ENCODE results near the gene DNAAF3. TPM values are rescaled to one million over a fixed set of nuclear protein-coding genes. Genes with fewer than 3 reads are reported as not detected.
"Not testable (repeated sequence)": the region's sequence is repeated elsewhere in the genome, so short reads cannot be mapped to it uniquely, and the experiment has no call there.

DNAAF3 gene
- total and polyA plus RNA-seq, 5 donors from 2014 or later, result not detected

DNA sequence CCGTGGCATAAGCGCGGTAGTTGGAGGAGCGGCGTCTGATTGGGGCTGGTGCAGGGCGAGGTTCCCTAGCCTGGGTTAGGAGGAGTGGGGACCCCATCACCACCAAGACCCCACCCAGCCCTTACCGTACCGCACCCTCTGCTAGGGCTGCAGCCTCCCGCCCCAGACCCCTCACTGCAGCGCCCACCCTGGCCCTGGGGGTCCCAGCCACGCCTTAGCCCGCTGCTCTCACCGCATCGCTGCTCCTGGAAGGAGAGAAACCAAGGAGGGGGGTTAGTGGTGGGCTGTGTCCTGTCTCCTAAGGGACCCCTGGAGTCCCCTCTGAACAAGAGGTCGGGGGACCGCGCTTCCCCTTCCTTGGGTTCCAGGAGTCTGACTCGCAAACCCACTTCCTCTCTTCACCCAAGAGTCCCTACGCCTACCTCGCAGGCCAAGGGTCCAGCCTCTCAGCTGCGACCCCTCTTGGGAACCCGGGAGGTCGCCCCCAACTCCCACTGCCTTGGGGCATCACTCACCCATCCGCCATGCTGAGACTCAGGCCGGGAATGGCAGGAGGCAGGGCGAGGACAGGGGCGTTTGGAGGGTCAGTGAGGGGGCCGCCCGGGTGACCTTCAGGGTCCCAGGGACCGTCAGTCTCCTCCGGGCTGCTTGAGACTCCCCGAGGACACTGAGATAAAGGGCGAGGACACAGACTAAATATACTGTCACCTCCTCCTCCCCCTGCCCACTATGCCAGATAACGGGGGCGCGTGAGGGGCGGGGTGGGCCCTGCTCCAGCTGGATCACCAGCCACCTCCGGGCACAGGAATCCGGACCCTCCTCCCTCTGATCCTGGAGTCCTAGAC lies 9.1 kb downstream of the DNAAF3 start, which contains the start of gene TNNI3:
TSS of gene TNNI3 (minus strand) at position 669 of the 845 bp plus-strand sequence. CDS start at position 526, 143 bp downstream.
- H3K36me3 Mint-ChIP-seq, result no peaks in the 10 kb centered on the region
- Histone ChIP-seq H3K27me3 (ENCODE audit: control insufficient read depth, insufficient read depth, low read length) (no peaks in the 10 kb centered on the region), H3K4me3 (ENCODE audit: low read depth, low read length) (no peak within 1 kb of the TSS), H3K4me1 (ENCODE audit: control insufficient read depth, insufficient read depth, low read length, poor library complexity, severe bottlenecking) (peaks cover 12% of the 10 kb centered on the region), H3K9me3 (ENCODE audit: control insufficient read depth in 2 of 2, low read length in 2 of 2) (peaks cover 0 to 5% of the 10 kb centered on the region in 2 experiments), H3K27ac (ENCODE audit: insufficient read depth, low read length, poor library complexity, severe bottlenecking) (no peak within 1 kb of the TSS), H3K36me3 (ENCODE audit: control insufficient read depth, insufficient read depth, low read length) (no peaks in the 10 kb centered on the region)
- DNase-seq (no peak), ATAC-seq (ENCODE audit: low read depth in 2 of 2) (no peak)
- no peak within 1 kb of the TSS for H3K4me3 Mint-ChIP-seq
- peaks cover 0 to 42% (median 12%) of the 10 kb centered on the region in 4 donors for H3K4me1 Mint-ChIP-seq
- H3K27ac Mint-ChIP-seq, result no peak within 1 kb of the TSS
- peaks cover 0 to 8% (median under 1%) of the 10 kb centered on the region in 7 donors for H3K9me3 Mint-ChIP-seq
- H3K27me3 Mint-ChIP-seq, result peaks cover 40% of the 10 kb centered on the region

DNA sequence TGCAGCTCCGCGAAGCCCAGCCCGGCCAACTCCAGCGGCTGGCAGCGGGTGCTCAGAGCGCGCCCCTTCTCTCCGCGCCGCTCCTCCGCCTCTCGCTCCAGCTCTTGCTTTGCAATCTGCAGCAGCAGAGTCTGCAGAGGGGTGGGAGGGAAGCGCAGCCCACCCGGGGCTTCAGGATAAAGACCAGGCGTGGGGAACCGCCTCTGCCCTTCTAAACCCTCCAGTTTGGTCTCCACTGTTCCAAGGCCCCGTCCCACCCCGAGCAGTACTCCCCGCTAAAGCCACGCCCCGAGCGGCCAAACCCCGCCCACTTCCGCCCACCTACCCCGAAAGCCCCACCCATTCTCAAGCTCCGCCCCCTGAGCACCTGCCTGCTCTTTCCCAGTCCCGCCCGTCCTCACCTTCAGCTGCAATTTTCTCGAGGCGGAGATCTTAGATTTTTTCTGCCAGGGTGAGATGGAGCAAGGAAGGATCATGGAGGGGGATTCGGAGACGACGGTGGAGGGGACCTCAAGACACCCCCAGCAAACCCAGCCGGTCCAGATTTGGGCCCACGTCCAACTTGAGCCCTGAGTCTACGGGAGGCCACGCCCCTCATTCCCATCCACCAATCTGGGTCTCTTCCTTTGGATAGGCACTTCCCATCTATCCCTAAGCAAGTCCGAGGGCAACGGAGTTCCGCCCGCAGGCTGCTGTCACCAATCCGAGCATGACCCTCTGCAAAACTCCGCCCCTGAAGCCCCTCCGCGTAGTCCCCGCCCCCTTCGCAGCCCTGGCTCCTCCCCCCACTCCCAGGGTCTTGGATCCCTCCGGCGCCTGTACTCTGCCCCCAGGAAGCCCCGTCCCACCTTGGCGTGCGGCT lies 10.0 kb downstream of the DNAAF3 start:
- Mint-ChIP-seq H3K36me3 (no peaks in the 10 kb centered on the region), H3K4me1 (peaks cover 0 to 50% (median 17%) of the 10 kb centered on the region in 4 donors), H3K9me3 (peaks cover 0 to 14% (median 1%) of the 10 kb centered on the region in 7 donors), H3K27me3 (peaks cover 38% of the 10 kb centered on the region), H3K4me3 (no peak overlapping the region), H3K27ac (no peak overlapping the region)
- H3K4me1 ChIP-seq (ENCODE audit: control insufficient read depth, insufficient read depth, low read length, poor library complexity, severe bottlenecking), result peaks cover 12% of the 10 kb centered on the region
- no peaks in the 10 kb centered on the region for H3K27me3 ChIP-seq (ENCODE audit: control insufficient read depth, insufficient read depth, low read length)
- no peak for ATAC-seq (ENCODE audit: low read depth in 2 of 2)
- H3K27ac ChIP-seq (ENCODE audit: insufficient read depth, low read length, poor library complexity, severe bottlenecking), result no peak overlapping the region
- H3K36me3 ChIP-seq (ENCODE audit: control insufficient read depth, insufficient read depth, low read length), result no peaks in the 10 kb centered on the region
- peaks cover 2 to 13% of the 10 kb centered on the region in 2 experiments for H3K9me3 ChIP-seq (ENCODE audit: control insufficient read depth in 2 of 2, low read length in 2 of 2)
- DNase-seq, result peak in 1 of 3 donors; percentile 19
- H3K4me3 ChIP-seq (ENCODE audit: low read depth, low read length), result no peak overlapping the region

DNA sequence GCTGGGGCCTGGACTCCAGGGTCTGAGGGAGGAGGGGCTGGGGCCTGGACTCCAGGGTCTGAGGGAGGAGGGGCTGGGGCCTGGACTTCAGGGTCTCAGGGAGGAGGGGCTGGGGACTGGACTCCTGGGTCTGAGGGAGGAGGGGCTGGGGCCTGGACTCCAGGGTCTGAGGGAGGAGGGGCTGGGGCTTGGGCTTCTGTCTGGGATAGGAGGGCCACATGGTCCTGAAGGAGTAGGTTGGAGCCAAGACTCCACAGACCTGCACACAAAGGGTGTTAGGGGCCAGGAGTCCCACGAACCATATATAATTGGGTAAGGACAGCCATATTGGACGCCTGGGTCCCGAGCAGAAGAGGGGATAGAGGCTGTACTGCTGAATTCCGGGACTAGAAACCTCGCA lies 10.6 kb downstream of the DNAAF3 start:
- Mint-ChIP-seq H3K9me3 (peaks cover 0 to 16% (median 1%) of the 10 kb centered on the region in 7 donors), H3K4me1 (peaks cover 0 to 52% (median 17%) of the 10 kb centered on the region in 4 donors), H3K27me3 (peaks cover 38% of the 10 kb centered on the region)
- Histone ChIP-seq H3K4me1 (ENCODE audit: control insufficient read depth, insufficient read depth, low read length, poor library complexity, severe bottlenecking) (peaks cover 12% of the 10 kb centered on the region), H3K9me3 (ENCODE audit: control insufficient read depth in 2 of 2, low read length in 2 of 2) (peaks cover 2 to 13% of the 10 kb centered on the region in 2 experiments)
- DNase-seq; ATAC-seq (ENCODE audit: low read depth in 2 of 2); H3K27me3 ChIP-seq (ENCODE audit: control insufficient read depth, insufficient read depth, low read length); H3K36me3 ChIP-seq (ENCODE audit: control insufficient read depth, insufficient read depth, low read length); H3K4me3 ChIP-seq (ENCODE audit: low read depth, low read length); H3K4me3 Mint-ChIP-seq; H3K27ac ChIP-seq (ENCODE audit: insufficient read depth, low read length, poor library complexity, severe bottlenecking); H3K27ac Mint-ChIP-seq; H3K36me3 Mint-ChIP-seq: not testable (repeated sequence)

DNA sequence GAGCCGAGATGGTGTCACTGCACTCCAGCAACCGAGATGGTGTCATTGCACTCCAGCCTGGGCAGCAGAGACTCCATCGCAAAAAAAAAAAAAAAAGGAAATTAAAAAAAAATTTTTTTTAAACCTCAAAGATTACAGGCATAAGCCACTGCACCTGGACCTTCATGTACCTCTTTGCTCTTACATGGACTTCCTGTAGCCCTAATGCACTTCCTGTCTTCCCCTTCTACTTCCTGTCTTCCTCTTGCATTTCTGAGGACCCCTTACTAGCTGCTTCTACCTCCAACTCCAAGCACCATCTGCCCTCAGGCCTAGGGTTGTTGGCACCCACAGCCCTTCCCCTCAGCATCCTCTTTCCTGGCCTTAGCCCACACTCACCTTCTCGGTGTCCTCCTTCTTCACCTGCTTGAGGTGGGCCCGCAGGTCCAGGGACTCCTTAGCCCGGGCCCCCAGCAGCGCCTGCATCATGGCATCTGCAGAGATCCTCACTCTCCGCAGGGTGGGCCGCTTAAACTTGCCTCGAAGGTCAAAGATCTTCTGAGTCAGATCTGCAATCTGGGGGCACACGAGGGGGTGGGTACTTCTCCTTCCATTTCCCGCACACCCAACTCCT lies 12.7 kb downstream of the DNAAF3 start:
- H3K9me3 ChIP-seq (ENCODE audit: control insufficient read depth in 2 of 2, low read length in 2 of 2), result peaks cover 2 to 13% of the 10 kb centered on the region in 2 experiments
- ATAC-seq (ENCODE audit: low read depth in 2 of 2), result no peak
- H3K27me3 Mint-ChIP-seq, result peaks cover 36% of the 10 kb centered on the region
- no peaks in the 10 kb centered on the region for H3K36me3 Mint-ChIP-seq
- H3K4me3 Mint-ChIP-seq, result peak overlapping the region in 1 of 4 donors; percentile 72
- no peaks in the 10 kb centered on the region for H3K36me3 ChIP-seq (ENCODE audit: control insufficient read depth, insufficient read depth, low read length)
- H3K4me1 Mint-ChIP-seq, result peaks cover 0 to 46% (median 17%) of the 10 kb centered on the region in 4 donors
- DNase-seq, result no peak
- no peak overlapping the region for H3K27ac ChIP-seq (ENCODE audit: insufficient read depth, low read length, poor library complexity, severe bottlenecking)
- H3K4me1 ChIP-seq (ENCODE audit: control insufficient read depth, insufficient read depth, low read length, poor library complexity, severe bottlenecking), result peaks cover 12% of the 10 kb centered on the region
- no peak overlapping the region for H3K27ac Mint-ChIP-seq
- peaks cover 0 to 16% (median 1%) of the 10 kb centered on the region in 7 donors for H3K9me3 Mint-ChIP-seq
- no peaks in the 10 kb centered on the region for H3K27me3 ChIP-seq (ENCODE audit: control insufficient read depth, insufficient read depth, low read length)
- no peak overlapping the region for H3K4me3 ChIP-seq (ENCODE audit: low read depth, low read length)

DNA sequence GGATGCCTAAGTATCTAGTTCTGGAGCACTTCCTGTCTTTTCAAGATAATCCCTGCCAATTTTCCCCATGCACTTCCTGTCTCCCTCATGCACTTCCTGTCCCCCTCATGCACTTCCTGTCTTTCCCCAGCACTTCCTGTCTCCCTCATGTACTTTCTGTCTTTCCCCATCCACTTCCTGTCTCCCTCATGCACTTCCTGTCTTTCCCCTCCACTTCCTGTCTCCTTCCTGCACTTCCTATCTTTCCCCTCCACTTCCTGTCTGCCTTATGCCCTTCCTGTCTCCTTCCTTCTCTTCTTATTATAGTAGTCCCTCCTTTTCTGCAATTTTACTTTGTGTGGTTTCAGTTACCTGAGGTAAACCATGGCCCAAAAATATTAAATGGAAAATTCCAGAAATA lies 14.4 kb downstream of the DNAAF3 start:
- Mint-ChIP-seq H3K27ac (peak overlapping the region in 2 of 3 donors; percentile 51 to 83), H3K4me3 (peak overlapping the region in 1 of 4 donors; percentile 52), H3K27me3 (peaks cover 36% of the 10 kb centered on the region), H3K36me3 (no peaks in the 10 kb centered on the region), H3K4me1 (peaks cover 0 to 39% (median 15%) of the 10 kb centered on the region in 4 donors), H3K9me3 (peaks cover 0 to 18% (median 1%) of the 10 kb centered on the region in 7 donors)
- peaks cover 2 to 13% of the 10 kb centered on the region in 2 experiments for H3K9me3 ChIP-seq (ENCODE audit: control insufficient read depth in 2 of 2, low read length in 2 of 2)
- no peak for ATAC-seq (ENCODE audit: low read depth in 2 of 2)
- peak overlapping the region; percentile 57 for H3K27ac ChIP-seq (ENCODE audit: insufficient read depth, low read length, poor library complexity, severe bottlenecking)
- no peaks in the 10 kb centered on the region for H3K27me3 ChIP-seq (ENCODE audit: control insufficient read depth, insufficient read depth, low read length)
- H3K36me3 ChIP-seq (ENCODE audit: control insufficient read depth, insufficient read depth, low read length), result no peaks in the 10 kb centered on the region
- no peak overlapping the region for H3K4me3 ChIP-seq (ENCODE audit: low read depth, low read length)
- DNase-seq, result peak in 1 of 3 donors; percentile 23
- H3K4me1 ChIP-seq (ENCODE audit: control insufficient read depth, insufficient read depth, low read length, poor library complexity, severe bottlenecking), result peaks cover 12% of the 10 kb centered on the region

DNA sequence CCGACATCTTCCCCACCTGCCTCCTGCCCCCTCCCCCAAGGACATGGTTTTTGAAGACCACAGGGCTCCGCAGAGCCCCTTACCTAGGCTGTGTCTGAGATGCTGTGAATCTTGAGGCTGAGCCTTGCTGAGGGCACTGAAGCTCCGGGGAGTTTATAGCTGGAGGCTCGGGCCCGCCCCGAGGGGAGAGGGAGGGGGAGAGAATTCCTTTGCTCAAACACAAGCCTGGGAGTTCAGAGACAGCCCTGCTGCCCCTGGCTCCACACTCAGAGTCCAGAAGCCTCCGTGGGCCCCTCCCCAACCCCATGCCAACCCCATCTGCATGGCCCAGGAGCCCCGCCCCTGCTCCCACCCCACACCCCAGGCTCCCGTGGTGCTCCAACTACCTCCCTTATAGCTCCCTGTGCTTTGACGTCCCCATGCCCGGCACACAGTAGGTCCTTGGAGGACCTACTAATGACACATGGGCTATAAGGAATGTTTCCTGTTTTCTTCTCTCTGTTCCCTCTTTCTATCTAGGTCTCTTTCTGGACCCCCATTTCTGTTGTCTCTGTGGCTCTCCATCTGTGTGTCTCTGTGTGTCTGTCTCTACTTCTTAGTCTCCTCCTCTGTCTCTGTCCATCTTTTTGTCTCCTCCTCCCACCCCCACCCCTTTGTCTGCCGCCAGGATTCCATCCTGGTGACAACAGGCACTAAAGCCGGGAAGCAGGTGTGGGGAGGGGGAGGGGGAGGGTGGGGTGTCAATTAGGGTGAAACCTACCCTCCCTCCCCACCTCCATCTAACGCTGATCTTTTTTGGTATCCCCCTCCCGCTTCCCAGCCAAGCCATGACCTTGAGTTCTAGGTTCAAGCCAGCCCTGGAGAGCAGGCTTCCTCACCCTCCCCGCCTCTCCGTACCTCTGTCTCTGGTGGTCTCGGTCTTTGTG lies 17.1 kb downstream of the DNAAF3 start, which contains the start of gene TNNT1:
TSS of gene TNNT1 (minus strand) at position 129 of the 926 bp plus-strand sequence. CDS start 2,049 bp downstream, outside the sequence.
- peaks cover 2 to 8% of the 10 kb centered on the region in 2 experiments for H3K9me3 ChIP-seq (ENCODE audit: control insufficient read depth in 2 of 2, low read length in 2 of 2)
- peaks cover 10% of the 10 kb centered on the region for H3K4me1 ChIP-seq (ENCODE audit: control insufficient read depth, insufficient read depth, low read length, poor library complexity, severe bottlenecking)
- peak within 1 kb of the TSS in 1 of 3 donors; percentile 89 for H3K27ac Mint-ChIP-seq
- peaks cover 5% of the 10 kb centered on the region for H3K27me3 ChIP-seq (ENCODE audit: control insufficient read depth, insufficient read depth, low read length)
- H3K36me3 Mint-ChIP-seq, result no peaks in the 10 kb centered on the region
- peaks cover 0 to 34% (median 13%) of the 10 kb centered on the region in 4 donors for H3K4me1 Mint-ChIP-seq
- no peaks in the 10 kb centered on the region for H3K36me3 ChIP-seq (ENCODE audit: control insufficient read depth, insufficient read depth, low read length)
- ATAC-seq (ENCODE audit: low read depth in 2 of 2) (no peak), DNase-seq (no peak)
- peaks cover 43% of the 10 kb centered on the region for H3K27me3 Mint-ChIP-seq
- peaks cover 0 to 16% (median 1%) of the 10 kb centered on the region in 7 donors for H3K9me3 Mint-ChIP-seq
- H3K4me3 ChIP-seq (ENCODE audit: low read depth, low read length), result no peak within 1 kb of the TSS
- H3K4me3 Mint-ChIP-seq, result no peak within 1 kb of the TSS
- H3K27ac ChIP-seq (ENCODE audit: insufficient read depth, low read length, poor library complexity, severe bottlenecking), result no peak within 1 kb of the TSS

Data from CD4-positive, CD25-positive, alpha-beta regulatory T cell (primary cell).